MM.1S (cell line): ENCODE measurements around the gene OR8B8.

Experiments used
- CTCF ChIP-seq: fragments of 300-600 bp; sonication (generic); IDR thresholded peaks from 2 replicates; pipeline ENCODE4 v1.5.1; 2016; ENCODE audit warnings: antibody characterized with exemption, low read length, mixed read lengths
- EZH2 ChIP-seq: fragments of 300-600 bp; sonication (generic); optimal IDR thresholded peaks from 2 replicates; pipeline ENCODE3; 2017; ENCODE audit warnings: low read depth, mild to moderate bottlenecking, antibody characterized with exemption, low read length, mixed read lengths
- EZH2phosphoT487 ChIP-seq: fragments of 300-600 bp; sonication (generic); IDR thresholded peaks from 2 replicates; pipeline ENCODE4 v1.6.1; 2018; ENCODE audit warnings: antibody characterized with exemption, low read length

- TF ChIP-seq CTCF (no peak), EZH2 (no peak), EZH2phosphoT487 (no peak)
Measured at GRCh38 chr11:124470561-124471227, 25.2 kb upstream of the OR8B8 start.
